OCI-LY7 (cell line): Measurements from ENCODE around the gene TTC13. TPM values are rescaled to one million over a fixed set of nuclear protein-coding genes. Genes with fewer than 3 reads are reported as not detected.

Experiments used
- BruUV-seq: library from RNA; stranded (reverse); fragments of 400-500 nt; replicated peaks from 2 replicates; lab custom pipeline; 2021; lab: Mats Ljungman, UMichigan
- CTCF ChIA-PET: fragments of 300-600 bp; sonication (Branson Sonifier 250); formaldehyde crosslinking; loops from one replicate; lab custom pipeline; 2022; ENCODE audit warnings: antibody characterized with exemption; ENCODE audit not compliant: unreplicated experiment; lab: Charles Lee
- POLR2A ChIA-PET: fragments of 300-600 bp; sonication (Branson Sonifier 250); formaldehyde crosslinking; loops from one replicate; lab custom pipeline; 2022; ENCODE audit warnings: antibody characterized with exemption; lab: Charles Lee
- DNase-seq: peaks from one replicate; pipeline ENCODE4 v3.0.0-alpha.2; 2015; ENCODE audit warnings: low spot score
- H2AFZ ChIP-seq: fragments of 200-600 bp; sonication (generic), shearing (Covaris generic); 2 replicates; pipeline ENCODE4 v1.6.1; 2014; ENCODE audit warnings: mild to moderate bottlenecking, antibody characterized with exemption, low read length, moderate library complexity
- H3K27ac ChIP-seq: fragments of 200-600 bp; sonication (generic); 2 replicates; pipeline ENCODE4 v1.5.1; 2014; ENCODE audit warnings: mixed run types, low read depth, mild to moderate bottlenecking, moderate library complexity, low read length, inconsistent platforms; ENCODE audit not compliant: poor library complexity, severe bottlenecking
- H3K36me3 ChIP-seq: fragments of 200-600 bp; sonication (generic); 2 replicates; pipeline ENCODE4 v1.6.1; 2014; ENCODE audit warnings: mild to moderate bottlenecking, antibody characterized with exemption, low read length, moderate library complexity, mixed read lengths; ENCODE audit not compliant: insufficient read depth
- H3K4me1 ChIP-seq: fragments of 200-600 bp; sonication (generic); 2 replicates; pipeline ENCODE4 v1.5.1; 2014; ENCODE audit warnings: mild to moderate bottlenecking, low read length; ENCODE audit not compliant: insufficient read depth, poor library complexity, severe bottlenecking
- H3K4me2 ChIP-seq: fragments of 200-600 bp; sonication (generic); 2 replicates; pipeline ENCODE4 v1.6.1; 2014; ENCODE audit warnings: mild to moderate bottlenecking, low read length
- H3K4me3 ChIP-seq: fragments of 200-600 bp; sonication (generic); 2 replicates; pipeline ENCODE4 v1.5.1; 2014; ENCODE audit warnings: mild to moderate bottlenecking, low read depth, low read length; ENCODE audit not compliant: poor library complexity, severe bottlenecking
- H3K79me2 ChIP-seq: fragments of 200-600 bp; sonication (generic); 2 replicates; pipeline ENCODE4 v1.6.1; 2016; ENCODE audit warnings: low read depth, mild to moderate bottlenecking, low read length, moderate library complexity, mixed read lengths; ENCODE audit not compliant: insufficient read depth
- H3K9me2 ChIP-seq: fragments of 200-600 bp; sonication (generic); 2 replicates; pipeline ENCODE4 v1.6.1; 2016; ENCODE audit warnings: mild to moderate bottlenecking, low read length, mixed read lengths; ENCODE audit not compliant: insufficient read depth
- H3K9me3 ChIP-seq: fragments of 200-600 bp; sonication (generic); 2 replicates; pipeline ENCODE4 v1.6.1; 2014; ENCODE audit warnings: mild to moderate bottlenecking, mixed run types, low read length, mixed read lengths
- H4K20me1 ChIP-seq: fragments of 200-600 bp; sonication (generic); 2 replicates; pipeline ENCODE4 v1.6.1; 2014; ENCODE audit warnings: mild to moderate bottlenecking, antibody characterized with exemption, low read length, moderate library complexity, mixed read lengths; ENCODE audit not compliant: insufficient read depth
- CTCF ChIP-seq: fragments of 200-600 bp; sonication (generic); conservative IDR thresholded peaks from 2 replicates; pipeline ENCODE4 v1.5.1; 2014; ENCODE audit warnings: mild to moderate bottlenecking, antibody characterized with exemption, low read length, moderate library complexity, mixed read lengths
- EZH2phosphoT487 ChIP-seq: fragments of 200-600 bp; sonication (generic); IDR thresholded peaks from 2 replicates; pipeline ENCODE4 v1.6.1; 2018; ENCODE audit warnings: low read depth, borderline replicate concordance, mild to moderate bottlenecking, mixed run types, antibody characterized with exemption, low read length, moderate library complexity, mixed read lengths
- intact Hi-C: fragments of 100-400 bp; cut with micrococcal nuclease; formaldehyde crosslinking; loops from one replicate; pipeline ENCODE4 v1.10.0; 2022; ENCODE audit not compliant: unreplicated experiment
- total RNA-seq, 2 experiments: library from RNA; depleted of rRNA in 1 of 2; stranded (reverse); fragments of >200 nt in 1 of 2; shearing (Covaris generic) in 1 of 2; gene quantifications; 2 replicates each; pipeline ENCODE4 v1.2.3, GENCODE V29; 2014 to 2022

The TTC13 gene
- total RNA-seq, 2 experiments from 2014 or later, result 15.4 to 27.2 TPM

DNA sequence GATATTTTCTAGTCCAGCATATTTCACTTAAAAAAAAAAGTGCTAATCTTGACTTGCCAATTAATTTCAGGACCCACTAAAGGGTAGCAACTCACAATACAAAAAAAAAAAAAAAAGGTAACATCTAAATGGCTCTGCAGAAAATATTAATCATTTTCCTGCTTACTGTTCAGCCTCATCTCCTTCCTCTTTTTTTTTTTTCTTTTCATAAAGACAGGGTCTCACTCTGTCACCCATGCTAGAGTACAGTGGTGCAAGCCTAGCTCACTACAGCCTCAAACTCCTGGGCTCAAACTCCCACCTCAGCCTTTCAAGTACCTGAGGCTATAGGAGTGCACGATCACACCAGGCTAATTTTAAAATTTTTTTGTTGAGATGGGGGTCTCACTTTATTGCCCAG is 30.4 kb downstream of the TTC13 start:
- Histone ChIP-seq H3K36me3 (peaks cover 31% of the 10 kb centered on the region), H3K4me1 (peaks cover 8% of the 10 kb centered on the region), H3K9me3 (no peaks in the 10 kb centered on the region), H2AFZ (no peak overlapping the region), H3K9me2 (no peaks in the 10 kb centered on the region), H3K79me2 (no peaks in the 10 kb centered on the region), H4K20me1 (no peaks in the 10 kb centered on the region), H3K4me2 (no peak overlapping the region), H3K4me3 (no peak overlapping the region), H3K27ac (no peak overlapping the region)
- ChIA-PET POLR2A (no interaction called here), CTCF (no interaction called here)
- no TSS peak for BruUV-seq
- intact Hi-C loops, result no loop called here
- peak; percentile 4 for DNase-seq
- no peak for TF ChIP-seq EZH2phosphoT487
- TF ChIP-seq CTCF, result no peak

- H3K9me3 ChIP-seq, result no peaks in the 10 kb centered on the region
- TF ChIP-seq EZH2phosphoT487, result no peak
- TF ChIP-seq CTCF, result no peak
- intact Hi-C loops, result no loop called here
- H4K20me1 ChIP-seq, result no peaks in the 10 kb centered on the region; the same call in 1 of the 2 replicates
- BruUV-seq, result no TSS peak
- no peak overlapping the region for H3K4me3 ChIP-seq
- H3K4me2 ChIP-seq, result no peak overlapping the region
- H3K36me3 ChIP-seq, result peaks cover 18% of the 10 kb centered on the region
- no peak overlapping the region for H3K27ac ChIP-seq
- CTCF ChIA-PET, result no interaction called here
- H3K4me1 ChIP-seq, result peaks cover 2% of the 10 kb centered on the region
- POLR2A ChIA-PET, result no interaction called here
- DNase-seq, result no peak
- H3K79me2 ChIP-seq, result no peaks in the 10 kb centered on the region
- H3K9me2 ChIP-seq, result no peaks in the 10 kb centered on the region
- H2AFZ ChIP-seq, result no peak overlapping the region
Observed at GRCh38 chr1:230943048-230943593, 35.5 kb downstream of the TTC13 start.

DNA sequence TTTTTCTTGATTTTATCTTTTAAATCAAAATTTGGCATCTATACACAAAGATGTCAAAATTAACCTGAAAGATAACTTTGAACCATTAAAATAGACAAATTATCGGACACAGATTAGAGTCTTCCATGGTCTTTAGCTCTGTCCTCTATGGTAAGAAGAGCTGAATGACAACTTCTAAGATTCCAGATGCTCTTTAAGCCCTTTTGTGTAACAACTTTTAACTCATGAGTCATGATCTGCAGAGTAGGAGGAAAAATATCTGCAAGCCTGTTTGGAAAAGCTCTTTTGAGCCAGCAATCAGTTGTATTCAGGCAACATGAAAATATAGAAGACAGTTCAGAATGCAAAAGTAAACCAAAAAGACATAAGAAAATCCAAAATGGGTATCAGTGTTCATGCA is 37.8 kb downstream of the TTC13 start:
- CTCF ChIA-PET, result no interaction called here
- H3K79me2 ChIP-seq, result no peaks in the 10 kb centered on the region
- no peak overlapping the region for H2AFZ ChIP-seq
- no peaks in the 10 kb centered on the region for H3K4me1 ChIP-seq
- intact Hi-C loops, result no loop called here
- H3K27ac ChIP-seq, result no peak overlapping the region
- POLR2A ChIA-PET, result no interaction called here
- H3K4me3 ChIP-seq, result no peak overlapping the region
- DNase-seq, result no peak
- TF ChIP-seq CTCF (no peak), EZH2phosphoT487 (no peak)
- H3K9me3 ChIP-seq, result no peaks in the 10 kb centered on the region
- no peaks in the 10 kb centered on the region; the same call in 1 of the 2 replicates for H4K20me1 ChIP-seq
- peaks cover 18% of the 10 kb centered on the region for H3K36me3 ChIP-seq
- no TSS peak for BruUV-seq
- no peaks in the 10 kb centered on the region for H3K9me2 ChIP-seq
- no peak overlapping the region for H3K4me2 ChIP-seq
